H1 (cell line): ENCODE measurements around the gene PNISR. TPM values are rescaled to one million over a fixed set of nuclear protein-coding genes. Genes with fewer than 3 reads are reported as not detected.

ENCODE experiments used
- CTCF ChIA-PET: fragments of 300-600 bp; sonication (Branson Sonifier 250); formaldehyde crosslinking; loops from one replicate; lab custom pipeline; 2021; ENCODE audit not compliant: partially characterized antibody; lab: Charles Lee
- POLR2A ChIA-PET: fragments of 300-600 bp; sonication (Branson Sonifier 250); formaldehyde crosslinking; loops from one replicate; lab custom pipeline; 2021; ENCODE audit warnings: inconsistent platforms; ENCODE audit not compliant: partially characterized antibody; lab: Charles Lee
- DNase-seq, 2 experiments: peaks; one replicate each; pipeline versions ENCODE4 v3.0.0 to v3.0.0-alpha.2; 2010 to 2022; ENCODE audit warnings: low spot score in 2 of 2, low read depth in 1 of 2, mixed read lengths in 1 of 2
- FAIRE-seq: peaks from 2 replicates; lab custom pipeline; 2011; peaks lifted over from hg19 to GRCh38; lab: Jason Lieb, UNC
- H2AFZ ChIP-seq: 2 replicates; pipeline ENCODE4 v1.8.1; 2012; ENCODE audit warnings: low read length, inconsistent platforms
- H2AK5ac ChIP-seq: 2 replicates; pipeline ENCODE4 v1.6.1; 2013; ENCODE audit warnings: low read depth, low read length
- H2BK120ac ChIP-seq: replicated peaks from 2 replicates; pipeline ENCODE3; 2013; ENCODE audit warnings: low read depth, low read length, inconsistent platforms
- H2BK12ac ChIP-seq: 2 replicates; pipeline ENCODE4 v1.6.1; 2013; ENCODE audit warnings: low read depth, low read length
- H2BK15ac ChIP-seq: 2 replicates; pipeline ENCODE4 v1.6.1; 2013; ENCODE audit warnings: low read length
- H2BK20ac ChIP-seq: 2 replicates; pipeline ENCODE4 v1.6.1; 2013; ENCODE audit warnings: low read length
- H2BK5ac ChIP-seq: 2 replicates; pipeline ENCODE4 v1.6.1; 2013; ENCODE audit warnings: low read depth, low read length
- H3K14ac ChIP-seq: 2 replicates; pipeline ENCODE4 v1.6.1; 2013; ENCODE audit warnings: inconsistent platforms; ENCODE audit not compliant: insufficient read length
- H3K18ac ChIP-seq: 2 replicates; pipeline ENCODE4 v1.6.1; 2013; ENCODE audit warnings: low read length; ENCODE audit errors: extremely low read depth
- H3K23ac ChIP-seq: 2 replicates; pipeline ENCODE4 v1.6.1; 2013; ENCODE audit warnings: inconsistent platforms; ENCODE audit not compliant: insufficient read length
- H3K23me2 ChIP-seq: 2 replicates; pipeline ENCODE4 v1.6.1; 2013; ENCODE audit warnings: low read depth, low read length
- H3K27ac ChIP-seq: 2 replicates; pipeline ENCODE4 v1.6.1; 2011; ENCODE audit warnings: low read depth, low read length, inconsistent platforms
- H3K27me3 ChIP-seq, 4 experiments: replicated peaks in 1 of 4; 1 replicate in 1 of 4; 2 replicates in 3 of 4; pipeline versions ENCODE4 v1.6.1 to v1.8.1; 2011 to 2013; ENCODE audit warnings: low read length in 3 of 4, mild to moderate bottlenecking in 3 of 4, inconsistent platforms in 2 of 4, mixed read lengths in 2 of 4, moderate library complexity in 1 of 4; ENCODE audit not compliant: control insufficient read depth in 3 of 4, insufficient read depth in 3 of 4; ENCODE audit errors: extremely low read depth in 1 of 4
- H3K36me3 ChIP-seq, 4 experiments: 2 replicates each; pipeline versions ENCODE4 v1.6.1 to v1.8.1; 2011 to 2013; ENCODE audit warnings: mild to moderate bottlenecking in 4 of 4, low read length in 3 of 4, moderate library complexity in 2 of 4, control low read depth in 1 of 4, inconsistent platforms in 1 of 4; ENCODE audit not compliant: insufficient read depth in 4 of 4, control insufficient read depth in 2 of 4
- H3K4ac ChIP-seq: replicated peaks from 2 replicates; pipeline ENCODE3; 2013; ENCODE audit warnings: low read length, low read depth, mixed read lengths, inconsistent platforms; ENCODE audit not compliant: insufficient read length
- H3K4me1 ChIP-seq, 4 experiments: replicated peaks in 1 of 4; 1 replicate in 1 of 4; 2 replicates in 3 of 4; pipeline versions ENCODE4 v1.6.1 to v1.8.1; 2011 to 2013; ENCODE audit warnings: low read length in 3 of 4, inconsistent platforms in 2 of 4, mixed read lengths in 1 of 4; ENCODE audit not compliant: insufficient read depth in 4 of 4, control insufficient read depth in 3 of 4
- H3K4me2 ChIP-seq, 2 experiments: 2 replicates each; pipeline versions ENCODE4 v1.6.1 to v1.8.1; 2011 to 2013; ENCODE audit warnings: low read depth in 2 of 2, low read length in 2 of 2, control low read depth in 1 of 2, inconsistent platforms in 1 of 2, mild to moderate bottlenecking in 1 of 2; ENCODE audit not compliant: insufficient read depth in 1 of 2
- H3K4me3 ChIP-seq, 4 experiments: fragments of 200-600, 300-600 bp in 1 of 4; sonication (generic), shearing (Covaris generic), sonication (Bioruptor Twin) in 1 of 4; 2 replicates each; pipeline versions ENCODE4 v1.5.1 to v1.8.1; 2011 to 2016; ENCODE audit warnings: low read length in 4 of 4, low read depth in 3 of 4, control low read depth in 2 of 4, inconsistent platforms in 2 of 4, mild to moderate bottlenecking in 2 of 4, mixed read lengths in 1 of 4, moderate library complexity in 1 of 4; ENCODE audit not compliant: insufficient read depth in 2 of 4; ENCODE audit errors: extremely low read depth in 1 of 4
- H3K56ac ChIP-seq: replicated peaks from 2 replicates; pipeline ENCODE3; 2013; ENCODE audit warnings: low read depth, mild to moderate bottlenecking, mixed read lengths, low read length, inconsistent platforms; ENCODE audit not compliant: insufficient read length
- H3K79me1 ChIP-seq: 2 replicates; pipeline ENCODE4 v1.6.1; 2013; ENCODE audit warnings: low read depth, low read length, control low read depth
- H3K79me2 ChIP-seq, 2 experiments: 2 replicates each; pipeline versions ENCODE4 v1.6.1 to v1.8.1; 2012 to 2013; ENCODE audit warnings: low read length in 2 of 2, mild to moderate bottlenecking in 2 of 2, inconsistent platforms in 1 of 2; ENCODE audit not compliant: insufficient read depth in 2 of 2, control insufficient read depth in 1 of 2
- H3K9ac ChIP-seq, 4 experiments: replicated peaks in 1 of 4; 1 replicate in 1 of 4; 2 replicates in 3 of 4; pipeline versions ENCODE4 v1.6.1 to v1.8.1; 2011 to 2013; ENCODE audit warnings: low read depth in 3 of 4, low read length in 3 of 4, control low read depth in 2 of 4, mild to moderate bottlenecking in 2 of 4, moderate library complexity in 2 of 4, inconsistent platforms in 1 of 4; ENCODE audit errors: extremely low read depth in 1 of 4
- H3K9me3 ChIP-seq, 2 experiments: 2 replicates each; pipeline versions ENCODE4 v1.6.1 to v1.8.1; 2012 to 2013; ENCODE audit warnings: mild to moderate bottlenecking in 2 of 2, moderate library complexity in 2 of 2, control low read depth in 1 of 2, inconsistent platforms in 1 of 2, low read depth in 1 of 2, low read length in 1 of 2, mixed read lengths in 1 of 2; ENCODE audit not compliant: insufficient read depth in 2 of 2
- H4K20me1 ChIP-seq, 2 experiments: replicated peaks in 1 of 2; 2 replicates each; pipeline versions ENCODE3 to v1.8.1; 2011 to 2013; ENCODE audit warnings: inconsistent platforms in 2 of 2, low read length in 2 of 2, mild to moderate bottlenecking in 1 of 2; ENCODE audit not compliant: insufficient read depth in 2 of 2, control insufficient read depth in 1 of 2
- H4K5ac ChIP-seq: 2 replicates; pipeline ENCODE4 v1.6.1; 2013; ENCODE audit warnings: low read length, low read depth, mixed read lengths, inconsistent platforms; ENCODE audit not compliant: insufficient read length
- H4K8ac ChIP-seq: 2 replicates; pipeline ENCODE4 v1.8.0; 2013; ENCODE audit warnings: mild to moderate bottlenecking, moderate library complexity, low read length, inconsistent platforms; ENCODE audit not compliant: insufficient read depth; ENCODE audit errors: extremely low read depth
- H4K91ac ChIP-seq: replicated peaks from 2 replicates; pipeline ENCODE3; 2013; ENCODE audit warnings: low read length, mixed read lengths, inconsistent platforms; ENCODE audit not compliant: insufficient read length
- BACH1 ChIP-seq: IDR thresholded peaks from 2 replicates; pipeline ENCODE4 v1.6.1; 2012; ENCODE audit warnings: low read length, improper control_type of control experiment
- CBX5 ChIP-seq: fragments of 300-800, 300-1000 bp; sonication (generic); IDR thresholded peaks from 2 replicates; pipeline ENCODE4 v1.7.1; 2016; ENCODE audit warnings: antibody characterized with exemption, low read length, low read depth
- CTCF ChIP-seq, 3 experiments: IDR thresholded peaks; 1 replicate in 2 of 3; 2 replicates in 1 of 3; pipeline versions ENCODE4 v1.5.1 to v1.6.1; 2011; ENCODE audit warnings: low read length in 3 of 3, mild to moderate bottlenecking in 3 of 3, inconsistent platforms in 2 of 3, low read depth in 1 of 3, moderate library complexity in 1 of 3; ENCODE audit not compliant: insufficient read depth in 1 of 3; ENCODE audit errors: control extremely low read depth in 1 of 3
- EGR1 ChIP-seq: IDR thresholded peaks from 2 replicates; pipeline ENCODE4 v1.6.1; 2011; ENCODE audit warnings: low read depth, low read length, borderline replicate concordance
- GABPA ChIP-seq: IDR thresholded peaks from 2 replicates; pipeline ENCODE4 v1.6.1; 2011; ENCODE audit warnings: mild to moderate bottlenecking, low read length, moderate library complexity, borderline replicate concordance; ENCODE audit not compliant: insufficient read depth
- KDM1A ChIP-seq: fragments of 200-600, 300-600 bp; sonication (generic); IDR thresholded peaks from 2 replicates; pipeline ENCODE4 v1.7.1; 2016; ENCODE audit warnings: mild to moderate bottlenecking, low read length, borderline replicate concordance
- KDM4A ChIP-seq: IDR thresholded peaks from one replicate; pipeline ENCODE4 v1.7.1; 2012; ENCODE audit warnings: low read depth, mild to moderate bottlenecking, moderate library complexity, low read length, inconsistent platforms; ENCODE audit not compliant: severe bottlenecking
- RAD21 ChIP-seq, 2 experiments: IDR thresholded peaks in 1 of 2; conservative IDR thresholded peaks in 1 of 2; 2 replicates each; pipeline ENCODE4 v1.6.1; 2011; ENCODE audit warnings: low read depth in 2 of 2, low read length in 2 of 2, improper control_type of control experiment in 1 of 2, inconsistent platforms in 1 of 2, mild to moderate bottlenecking in 1 of 2, moderate library complexity in 1 of 2
- SUZ12 ChIP-seq: fragments of 200-600 bp; sonication (generic); IDR thresholded peaks from 2 replicates; pipeline ENCODE4 v1.6.1; 2012; ENCODE audit warnings: mild to moderate bottlenecking, inconsistent platforms, low read length, moderate library complexity, mixed read lengths
- WGBS, 2 experiments: shearing (Covaris generic) in 1 of 2; methylation state at CpG; one replicate each; pipeline versions ENCODE4 v1.1.6 to v1.1.7; 2013 to 2015; ENCODE audit warnings: low lambda C conversion rate in 2 of 2, mixed read lengths in 2 of 2, inconsistent platforms in 1 of 2, low coverage in 1 of 2, missing lambda C conversion rate in 1 of 2; ENCODE audit not compliant: insufficient replicate concordance in 2 of 2, insufficient coverage in 1 of 2, insufficient read length in 1 of 2; ENCODE audit errors: extremely low coverage in 1 of 2, missing lambda C conversion rate in 1 of 2; 5-methylcytosine and 5-hydroxymethylcytosine counted together
- polyA plus RNA-seq, 7 experiments: library from polyadenylated mRNA; depleted of rRNA in 3 of 7; stranded (reverse) in 5 of 7; unstranded in 2 of 7; fragments of >200 nt in 5 of 7; fragments of 200-250 nt in 2 of 7; gene quantifications; 1 replicate in 5 of 7; 2 replicates in 1 of 7; 4 replicates in 1 of 7; pipeline versions ENCODE4 v1.2.1 to v1.2.3, GENCODE V29; 2011 to 2013; ENCODE audit warnings: missing spikeins in 2 of 7, mixed read lengths in 2 of 7
- total RNA-seq: library from RNA; stranded (reverse); fragmentation: NEBNext Ultra II Directional; extraction: Animal tissue kit (Norgen Biotek cat#: 25700); gene quantifications from 2 replicates; pipeline ENCODE4 v1.2.1, GENCODE V29; 2021

Gene PNISR
- total and polyA plus RNA-seq, 2 of the 8 experiments (the other 6 are each of a cell fraction or from before 2014, with no cell fraction given): 41.1 to 134 TPM

GRCh38 chr6:99350573-99350972 is 74.5 kb downstream of the PNISR start:
- no peak overlapping the region for H3K9ac ChIP-seq
- FAIRE-seq: no peak
- no peaks in the 10 kb centered on the region for H3K9me3 ChIP-seq
- H3K56ac ChIP-seq: no peak overlapping the region
- no peaks in the 10 kb centered on the region; a peak in 1 of 8 replicates for H3K36me3 ChIP-seq
- H3K14ac ChIP-seq: no peak overlapping the region
- H4K5ac ChIP-seq: no peak overlapping the region
- H3K18ac ChIP-seq: no peak overlapping the region
- no peak overlapping the region for H2BK12ac ChIP-seq
- H3K23ac ChIP-seq: no peak overlapping the region
- no peak overlapping the region for H4K8ac ChIP-seq
- peaks cover 0 to 9% (median 6%) of the 10 kb centered on the region in 4 experiments; a peak in 6 of 7 replicates for H3K4me1 ChIP-seq
- peaks cover 8% of the 10 kb centered on the region for H3K23me2 ChIP-seq
- 0 out of 2 replicates have a peak overlapping the region, but pooled peaks have one; percentile 50 for H2BK20ac ChIP-seq
- peak overlapping the region; percentile 85 to 96 for H3K4me2 ChIP-seq
- H2AFZ ChIP-seq: no peak overlapping the region
- ChIA-PET POLR2A (interaction anchor here (1.7 to 2.4 kb wide), 5 partner anchors 10 to 75 kb away, joined by 7 to 23 read pairs (median 11); no protein-coding TSS in a partner anchor), CTCF (interaction anchor here (0.7 to 5.2 kb wide), 5 partner anchors 16 to 182 kb away, joined by 3 to 39 read pairs (median 4); no protein-coding TSS in a partner anchor)
- no peaks in the 10 kb centered on the region for H3K79me1 ChIP-seq
- no peak overlapping the region for H4K91ac ChIP-seq
- 0 out of 2 replicates have a peak overlapping the region, but pooled peaks have one; percentile 12 for H2BK5ac ChIP-seq
- H3K27me3 ChIP-seq: no peaks in the 10 kb centered on the region; a peak in 1 of 7 replicates
- H3K4ac ChIP-seq: no peak overlapping the region
- 37% methylated on average over 9 of the region's 10 CpGs; no CpG with 5 or more reads in 1 of the 2 experiments for WGBS, 2 experiments
- H3K4me3 ChIP-seq: peak overlapping the region; percentile 86 to 96 (median 90); a peak in 7 of 8 replicates
- H4K20me1 ChIP-seq: no peaks in the 10 kb centered on the region
- peak in 1 of 2 experiments; percentile 57 for DNase-seq
- H3K79me2 ChIP-seq: 0 out of 4 replicates have a peak, but pooled peaks cover 0 to 2% of the 10 kb centered on the region in 2 experiments
- H2BK120ac ChIP-seq: no peak overlapping the region
- no peak overlapping the region; the same call in 1 of the 2 replicates for H2BK15ac ChIP-seq
- H2AK5ac ChIP-seq: no peak overlapping the region
- no peak overlapping the region for H3K27ac ChIP-seq
- TF ChIP-seq EGR1 (no peak), BACH1 (no peak), CBX5 (no peak), KDM1A (no peak), KDM4A (no peak), RAD21 (IDR thresholded peaks at IDR 0.05 in 1 of 2, conservative IDR thresholded peaks at IDR 0.05 in 1 of 2; ENCODE audit: low read depth in 2 of 2, low read length in 2 of 2) (no peak), GABPA (no peak), SUZ12 (no peak), CTCF (IDR thresholded peaks at IDR 0.05; ENCODE audit: control extremely low read depth in 1 of 3, insufficient read depth in 1 of 3, low read depth in 1 of 3, low read length in 3 of 3) (no peak)
